ENCODE data around the gene ATPAF1.
A peak's percentile ranks its signal among the peaks of the same experiment; 100 is the strongest.

ATPAF1 gene

GRCh38 chr1:46691997-46692790 lies 24.0 kb upstream of the ATPAF1 start:
- no peaks in the 10 kb centered on the region for H3K4me1 ChIP-seq (ENCODE audit: control insufficient read depth, insufficient read depth, low read length)
- no peak overlapping the region for H3K9ac ChIP-seq (ENCODE audit: low read depth, low read length)
- H3K27ac ChIP-seq (ENCODE audit: low read depth, low read length), result no peak overlapping the region
- H3K27me3 ChIP-seq (ENCODE audit: control insufficient read depth, insufficient read depth, low read length), result no peaks in the 10 kb centered on the region
- H3K4me3 ChIP-seq (ENCODE audit: low read depth, low read length), result no peak overlapping the region
- H3K36me3 ChIP-seq (ENCODE audit: control insufficient read depth, insufficient read depth, low read length), result peaks cover 77% of the 10 kb centered on the region
- H3K9me3 ChIP-seq (ENCODE audit: control insufficient read depth, insufficient read depth, low read length), result no peaks in the 10 kb centered on the region

- Histone ChIP-seq H3K36me3 (ENCODE audit: control insufficient read depth, insufficient read depth, low read length) (peaks cover 78% of the 10 kb centered on the region), H3K9ac (ENCODE audit: low read depth, low read length) (no peak overlapping the region), H3K4me1 (ENCODE audit: control insufficient read depth, insufficient read depth, low read length) (no peaks in the 10 kb centered on the region), H3K27me3 (ENCODE audit: control insufficient read depth, insufficient read depth, low read length) (no peaks in the 10 kb centered on the region), H3K4me3 (ENCODE audit: low read depth, low read length) (no peak overlapping the region), H3K27ac (ENCODE audit: low read depth, low read length) (no peak overlapping the region), H3K9me3 (ENCODE audit: control insufficient read depth, insufficient read depth, low read length) (no peaks in the 10 kb centered on the region)
These were observed 22.8 kb upstream of the ATPAF1 start for GRCh38 chr1:46690931-46691421.

- Histone ChIP-seq H3K36me3 (ENCODE audit: control insufficient read depth, insufficient read depth, low read length) (peaks cover 79% of the 10 kb centered on the region), H3K9me3 (ENCODE audit: control insufficient read depth, insufficient read depth, low read length) (no peaks in the 10 kb centered on the region), H3K9ac (ENCODE audit: low read depth, low read length) (no peak overlapping the region), H3K27ac (ENCODE audit: low read depth, low read length) (peak overlapping the region; percentile 53), H3K4me1 (ENCODE audit: control insufficient read depth, insufficient read depth, low read length) (no peaks in the 10 kb centered on the region), H3K27me3 (ENCODE audit: control insufficient read depth, insufficient read depth, low read length) (no peaks in the 10 kb centered on the region), H3K4me3 (ENCODE audit: low read depth, low read length) (no peak overlapping the region)
These were observed 21.7 kb upstream of the ATPAF1 start for GRCh38 chr1:46689897-46690296.

GRCh38 chr1:46689356-46689755 lies 21.2 kb upstream of the ATPAF1 start:
- Histone ChIP-seq H3K4me1 (ENCODE audit: control insufficient read depth, insufficient read depth, low read length) (no peaks in the 10 kb centered on the region), H3K9me3 (ENCODE audit: control insufficient read depth, insufficient read depth, low read length) (no peaks in the 10 kb centered on the region), H3K36me3 (ENCODE audit: control insufficient read depth, insufficient read depth, low read length) (peaks cover 84% of the 10 kb centered on the region), H3K9ac (ENCODE audit: low read depth, low read length) (no peak overlapping the region), H3K27me3 (ENCODE audit: control insufficient read depth, insufficient read depth, low read length) (no peaks in the 10 kb centered on the region), H3K27ac (ENCODE audit: low read depth, low read length) (peak overlapping the region; percentile 53), H3K4me3 (ENCODE audit: low read depth, low read length) (no peak overlapping the region)

GRCh38 chr1:46687921-46688509 lies 19.9 kb upstream of the ATPAF1 start:
- H3K36me3 ChIP-seq (ENCODE audit: control insufficient read depth, insufficient read depth, low read length), result peaks cover 95% of the 10 kb centered on the region
- H3K27me3 ChIP-seq (ENCODE audit: control insufficient read depth, insufficient read depth, low read length), result no peaks in the 10 kb centered on the region
- H3K4me1 ChIP-seq (ENCODE audit: control insufficient read depth, insufficient read depth, low read length), result no peaks in the 10 kb centered on the region
- no peak overlapping the region for H3K4me3 ChIP-seq (ENCODE audit: low read depth, low read length)
- H3K9me3 ChIP-seq (ENCODE audit: control insufficient read depth, insufficient read depth, low read length), result no peaks in the 10 kb centered on the region
- H3K27ac ChIP-seq (ENCODE audit: low read depth, low read length), result peak overlapping the region; percentile 32
- no peak overlapping the region for H3K9ac ChIP-seq (ENCODE audit: low read depth, low read length)

- Histone ChIP-seq H3K27ac (ENCODE audit: low read depth, low read length) (no peak overlapping the region), H3K4me1 (ENCODE audit: control insufficient read depth, insufficient read depth, low read length) (no peaks in the 10 kb centered on the region), H3K36me3 (ENCODE audit: control insufficient read depth, insufficient read depth, low read length) (peaks cover 100% of the 10 kb centered on the region), H3K27me3 (ENCODE audit: control insufficient read depth, insufficient read depth, low read length) (no peaks in the 10 kb centered on the region), H3K9me3 (ENCODE audit: control insufficient read depth, insufficient read depth, low read length) (no peaks in the 10 kb centered on the region), H3K4me3 (ENCODE audit: low read depth, low read length) (no peak overlapping the region), H3K9ac (ENCODE audit: low read depth, low read length) (no peak overlapping the region)
These were observed 19.0 kb upstream of the ATPAF1 start for GRCh38 chr1:46687093-46687659.

GRCh38 chr1:46686255-46686654 lies 18.1 kb upstream of the ATPAF1 start:
- H3K4me3 ChIP-seq (ENCODE audit: low read depth, low read length), result no peak overlapping the region
- no peak overlapping the region for H3K9ac ChIP-seq (ENCODE audit: low read depth, low read length)
- H3K4me1 ChIP-seq (ENCODE audit: control insufficient read depth, insufficient read depth, low read length), result no peaks in the 10 kb centered on the region
- H3K27me3 ChIP-seq (ENCODE audit: control insufficient read depth, insufficient read depth, low read length), result no peaks in the 10 kb centered on the region
- no peaks in the 10 kb centered on the region for H3K9me3 ChIP-seq (ENCODE audit: control insufficient read depth, insufficient read depth, low read length)
- peaks cover 100% of the 10 kb centered on the region for H3K36me3 ChIP-seq (ENCODE audit: control insufficient read depth, insufficient read depth, low read length)
- no peak overlapping the region for H3K27ac ChIP-seq (ENCODE audit: low read depth, low read length)

GRCh38 chr1:46684670-46685069 lies 16.5 kb upstream of the ATPAF1 start:
- Histone ChIP-seq H3K4me1 (ENCODE audit: control insufficient read depth, insufficient read depth, low read length) (no peaks in the 10 kb centered on the region), H3K36me3 (ENCODE audit: control insufficient read depth, insufficient read depth, low read length) (peaks cover 97% of the 10 kb centered on the region), H3K4me3 (ENCODE audit: low read depth, low read length) (no peak overlapping the region), H3K9me3 (ENCODE audit: control insufficient read depth, insufficient read depth, low read length) (no peaks in the 10 kb centered on the region), H3K27ac (ENCODE audit: low read depth, low read length) (no peak overlapping the region), H3K9ac (ENCODE audit: low read depth, low read length) (no peak overlapping the region), H3K27me3 (ENCODE audit: control insufficient read depth, insufficient read depth, low read length) (no peaks in the 10 kb centered on the region)

- no peaks in the 10 kb centered on the region for H3K27me3 ChIP-seq (ENCODE audit: control insufficient read depth, insufficient read depth, low read length)
- no peaks in the 10 kb centered on the region for H3K9me3 ChIP-seq (ENCODE audit: control insufficient read depth, insufficient read depth, low read length)
- no peak overlapping the region for H3K27ac ChIP-seq (ENCODE audit: low read depth, low read length)
- no peak overlapping the region for H3K9ac ChIP-seq (ENCODE audit: low read depth, low read length)
- peaks cover 14% of the 10 kb centered on the region for H3K4me1 ChIP-seq (ENCODE audit: control insufficient read depth, insufficient read depth, low read length)
- H3K36me3 ChIP-seq (ENCODE audit: control insufficient read depth, insufficient read depth, low read length), result peaks cover 90% of the 10 kb centered on the region
- no peak overlapping the region for H3K4me3 ChIP-seq (ENCODE audit: low read depth, low read length)
These were observed 13.9 kb upstream of the ATPAF1 start for GRCh38 chr1:46682064-46682463.

GRCh38 chr1:46681333-46682034 lies 13.3 kb upstream of the ATPAF1 start:
- Histone ChIP-seq H3K36me3 (ENCODE audit: control insufficient read depth, insufficient read depth, low read length) (peaks cover 89% of the 10 kb centered on the region), H3K4me1 (ENCODE audit: control insufficient read depth, insufficient read depth, low read length) (peaks cover 15% of the 10 kb centered on the region), H3K9ac (ENCODE audit: low read depth, low read length) (no peak overlapping the region), H3K9me3 (ENCODE audit: control insufficient read depth, insufficient read depth, low read length) (no peaks in the 10 kb centered on the region), H3K27ac (ENCODE audit: low read depth, low read length) (no peak overlapping the region), H3K4me3 (ENCODE audit: low read depth, low read length) (no peak overlapping the region), H3K27me3 (ENCODE audit: control insufficient read depth, insufficient read depth, low read length) (no peaks in the 10 kb centered on the region)

Measured in HUES48 (cell line).